ENCODE results near the gene PDC.
A peak's percentile ranks its signal among the peaks of the same experiment; 100 is the strongest.
"Not testable (repeated sequence)": the region's sequence is repeated elsewhere in the genome, so short reads cannot be mapped to it uniquely, and the experiment has no call there.

The PDC gene

DNA sequence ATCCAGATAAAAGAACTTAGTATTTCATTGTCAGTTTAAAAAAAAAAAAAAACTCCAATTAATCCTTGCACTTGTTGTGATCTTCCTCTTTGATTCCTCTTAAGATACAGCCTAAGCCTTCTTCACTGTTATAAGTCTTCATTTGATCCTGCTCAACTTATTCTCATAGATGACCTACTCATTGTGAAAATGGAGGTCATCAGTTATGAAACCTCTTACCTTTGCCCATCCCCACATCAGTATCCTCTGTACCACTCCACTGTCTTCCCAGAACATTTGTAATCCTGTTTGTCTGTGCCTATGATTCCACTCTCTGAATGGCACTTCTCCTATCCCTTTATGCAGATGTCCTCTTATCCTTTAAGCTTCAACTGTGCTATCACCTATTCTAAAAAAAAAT is 57.3 kb downstream of the PDC start:
- no peak overlapping the region for H3K23ac ChIP-seq (ENCODE audit: low read length in 2 of 2)
- no peak overlapping the region for H3K18ac ChIP-seq (ENCODE audit: low read depth in 1 of 2, low read length in 2 of 2)
- H2BK15ac ChIP-seq (ENCODE audit: low read depth, poor library complexity, severe bottlenecking): no peak overlapping the region
- no peak overlapping the region for H3K4ac ChIP-seq (ENCODE audit: low read depth in 1 of 2, low read length in 2 of 2)
- no peaks in the 10 kb centered on the region for H3K4me1 ChIP-seq (ENCODE audit: control insufficient read depth, insufficient read depth, low read depth, low read length)
- H3K27me3 ChIP-seq (ENCODE audit: control insufficient read depth in 1 of 2, insufficient read depth in 1 of 2, low read length in 2 of 2): no peaks in the 10 kb centered on the region
- peaks cover 4 to 66% of the 10 kb centered on the region in 2 experiments for H3K36me3 ChIP-seq (ENCODE audit: control insufficient read depth in 1 of 2, insufficient read depth in 2 of 2, low read depth in 1 of 2, low read length in 2 of 2)
- no peak overlapping the region for H4K91ac ChIP-seq (ENCODE audit: low read length)
- H3K27ac ChIP-seq (ENCODE audit: low read length, poor library complexity, severe bottlenecking): no peak overlapping the region
- H2AFZ ChIP-seq (ENCODE audit: low read depth, low read length): no peak overlapping the region
- no peak overlapping the region for H2AK5ac ChIP-seq (ENCODE audit: low read length, severe bottlenecking)
- H3K9me3 ChIP-seq (ENCODE audit: control insufficient read depth, low read length): no peaks in the 10 kb centered on the region
- no peak for DNase-seq
- peaks cover 4% of the 10 kb centered on the region for H3K79me1 ChIP-seq (replicated peaks; ENCODE audit: low read length, poor library complexity, severe bottlenecking)
- peak overlapping the region; percentile 5 for H3K9ac ChIP-seq (ENCODE audit: low read length)
- H4K8ac ChIP-seq (ENCODE audit: low read length): no peak overlapping the region
- no peak overlapping the region for H2BK12ac ChIP-seq (ENCODE audit: low read length in 2 of 2)
- no peak overlapping the region for H3K4me2 ChIP-seq (ENCODE audit: low read length, poor library complexity, severe bottlenecking)
- H2BK5ac ChIP-seq (ENCODE audit: low read depth, low read length, poor library complexity, severe bottlenecking): no peak overlapping the region
- H3K14ac ChIP-seq (ENCODE audit: low read length in 2 of 2): no peak overlapping the region
- no peak overlapping the region for H3K4me3 ChIP-seq (ENCODE audit: insufficient read depth in 1 of 2, low read depth in 1 of 2, low read length in 2 of 2)
- no peak overlapping the region for H2BK120ac ChIP-seq (ENCODE audit: low read depth, low read length)

- H3K27ac ChIP-seq (ENCODE audit: low read length, poor library complexity, severe bottlenecking); H3K4ac ChIP-seq (ENCODE audit: low read depth in 1 of 2, low read length in 2 of 2); H3K27me3 ChIP-seq (ENCODE audit: control insufficient read depth in 1 of 2, insufficient read depth in 1 of 2, low read length in 2 of 2); H2BK5ac ChIP-seq (ENCODE audit: low read depth, low read length, poor library complexity, severe bottlenecking); H2BK15ac ChIP-seq (ENCODE audit: low read depth, poor library complexity, severe bottlenecking); H2BK120ac ChIP-seq (ENCODE audit: low read depth, low read length); H2AK5ac ChIP-seq (ENCODE audit: low read length, severe bottlenecking); DNase-seq; H3K9me3 ChIP-seq (ENCODE audit: control insufficient read depth, low read length); H3K4me3 ChIP-seq (ENCODE audit: insufficient read depth in 1 of 2, low read depth in 1 of 2, low read length in 2 of 2); H3K4me2 ChIP-seq (ENCODE audit: low read length, poor library complexity, severe bottlenecking); H3K18ac ChIP-seq (ENCODE audit: low read depth in 1 of 2, low read length in 2 of 2); H4K8ac ChIP-seq (ENCODE audit: low read length); H4K91ac ChIP-seq (ENCODE audit: low read length); H2BK12ac ChIP-seq (ENCODE audit: low read length in 2 of 2); H2AFZ ChIP-seq (ENCODE audit: low read depth, low read length); H3K14ac ChIP-seq (ENCODE audit: low read length in 2 of 2); H3K23ac ChIP-seq (ENCODE audit: low read length in 2 of 2); H3K79me1 ChIP-seq (replicated peaks; ENCODE audit: low read length, poor library complexity, severe bottlenecking); H3K4me1 ChIP-seq (ENCODE audit: control insufficient read depth, insufficient read depth, low read depth, low read length): not testable (repeated sequence)
- peak overlapping the region; percentile 28 for H3K9ac ChIP-seq (ENCODE audit: low read length)
- WGBS: 98% methylated on average over 2 of the region's 2 CpGs
- H3K36me3 ChIP-seq (ENCODE audit: control insufficient read depth in 1 of 2, insufficient read depth in 2 of 2, low read depth in 1 of 2, low read length in 2 of 2): peaks cover 4 to 68% of the 10 kb centered on the region in 2 experiments
These were observed 59.5 kb downstream of the PDC start for GRCh38 chr1:186401446-186401845.

Data from mesenchymal stem cell (in vitro differentiated cells and primary cell).